Mucosa of descending colon (tissue), 3 donors: ENCODE results near the gene RAB1A. TPM values are rescaled to one million over a fixed set of nuclear protein-coding genes. Genes with fewer than 3 reads are reported as not detected.
A peak's percentile ranks its signal among the peaks of the same experiment; 100 is the strongest.
"Not testable (repeated sequence)": the region's sequence is repeated elsewhere in the genome, so short reads cannot be mapped to it uniquely, and the experiment has no call there.

Source experiments
- ATAC-seq: fragments of 200-7000 bp; cut with Tn5 transposase; one replicate; pipeline ENCODE4 v1.9.1; 2020; ENCODE audit warnings: mild to moderate bottlenecking, moderate library complexity
- DNase-seq, 3 donors: peaks; one replicate each; pipeline ENCODE4 v3.0.0-alpha.2; 2020
- H3K36me3 ChIP-seq: fragments of 200-600 bp; one replicate; pipeline ENCODE4 v1.8.0; 2021; ENCODE audit warnings: low read depth, mild to moderate bottlenecking
- H3K4me1 ChIP-seq: fragments of 200-600 bp; one replicate; pipeline ENCODE4 v1.8.0; 2021; ENCODE audit warnings: low read depth, mild to moderate bottlenecking
- H3K4me3 ChIP-seq: fragments of 200-600 bp; one replicate; pipeline ENCODE4 v1.8.0; 2021; ENCODE audit warnings: mild to moderate bottlenecking
- H3K9me3 ChIP-seq: fragments of 200-600 bp; one replicate; pipeline ENCODE4 v1.8.0; 2021; ENCODE audit warnings: mild to moderate bottlenecking
- intact Hi-C, 2 donors: fragments of 100-400 bp; cut with DNase I in 1 of 2; cut with micrococcal nuclease in 1 of 2; formaldehyde crosslinking; loops; one replicate each; pipeline versions ENCODE4 v1.11.0 to v1.11.1; 2022; cut with DNase I, micrococcal nuclease
- total RNA-seq, 3 donors: library from RNA; stranded (reverse); fragmentation: NEBNext Ultra II Directional in 2 of 3; extraction: Animal tissue kit (Norgen Biotek cat#: 25700) in 2 of 3; gene quantifications; one replicate each; pipeline versions ENCODE4 v1.2.1 to v1.2.4, GENCODE V29; 2021 to 2023
- TF ChIP-seq, protein P1 (sequence below): fragments of 200-600 bp; IDR thresholded peaks from one replicate; pipeline ENCODE4 v1.8.0; 2022; ENCODE audit warnings: antibody characterized with exemption, mild to moderate bottlenecking
- donor health status: DM: no; HTN: no; CAD: no; lungs with moderate emphysema.
- donor health status: DM: no; HTN: no; CAD: no.
- donor health status: DM: no; HTN: yes; CAD: no.

Gene RAB1A
- total RNA-seq, 3 donors from 2014 or later, result 144 to 165 (median 151) TPM

DNA sequence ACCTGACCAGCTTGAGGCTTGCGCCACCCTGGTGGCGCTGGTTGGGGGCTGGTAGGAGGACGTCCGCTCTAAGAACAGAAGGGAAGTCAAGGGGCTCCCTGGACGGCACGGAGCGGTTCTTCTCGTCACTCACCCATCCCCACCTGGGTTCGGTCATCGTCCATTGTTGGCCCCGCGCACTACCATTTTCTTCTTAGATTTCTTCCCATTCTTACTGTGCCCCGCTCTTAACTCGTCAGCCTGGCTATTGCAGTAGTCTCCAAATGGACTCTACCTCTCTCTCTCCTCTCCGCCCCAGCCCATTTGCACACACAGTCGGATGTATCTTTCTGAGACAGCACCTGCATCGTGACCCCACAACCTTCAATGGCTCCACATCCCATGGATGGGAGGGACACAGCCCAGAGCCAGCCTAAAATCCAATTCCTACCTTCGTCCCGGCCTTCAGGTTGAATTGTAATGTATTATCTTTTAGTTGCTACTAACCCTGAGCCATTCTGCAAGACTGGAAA, 814 bp upstream of the RAB1A start:
- TF ChIP-seq, protein P1, sequence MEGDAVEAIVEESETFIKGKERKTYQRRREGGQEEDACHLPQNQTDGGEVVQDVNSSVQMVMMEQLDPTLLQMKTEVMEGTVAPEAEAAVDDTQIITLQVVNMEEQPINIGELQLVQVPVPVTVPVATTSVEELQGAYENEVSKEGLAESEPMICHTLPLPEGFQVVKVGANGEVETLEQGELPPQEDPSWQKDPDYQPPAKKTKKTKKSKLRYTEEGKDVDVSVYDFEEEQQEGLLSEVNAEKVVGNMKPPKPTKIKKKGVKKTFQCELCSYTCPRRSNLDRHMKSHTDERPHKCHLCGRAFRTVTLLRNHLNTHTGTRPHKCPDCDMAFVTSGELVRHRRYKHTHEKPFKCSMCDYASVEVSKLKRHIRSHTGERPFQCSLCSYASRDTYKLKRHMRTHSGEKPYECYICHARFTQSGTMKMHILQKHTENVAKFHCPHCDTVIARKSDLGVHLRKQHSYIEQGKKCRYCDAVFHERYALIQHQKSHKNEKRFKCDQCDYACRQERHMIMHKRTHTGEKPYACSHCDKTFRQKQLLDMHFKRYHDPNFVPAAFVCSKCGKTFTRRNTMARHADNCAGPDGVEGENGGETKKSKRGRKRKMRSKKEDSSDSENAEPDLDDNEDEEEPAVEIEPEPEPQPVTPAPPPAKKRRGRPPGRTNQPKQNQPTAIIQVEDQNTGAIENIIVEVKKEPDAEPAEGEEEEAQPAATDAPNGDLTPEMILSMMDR, result no peak
- intact Hi-C loops, result no loop called here
- Histone ChIP-seq H3K36me3 (peaks cover 3% of the 10 kb centered on the region), H3K4me3 (peak overlapping the region; percentile 67), H3K4me1 (peaks cover 31% of the 10 kb centered on the region), H3K9me3 (no peaks in the 10 kb centered on the region)
- peak; percentile 57 for ATAC-seq
- no peak for DNase-seq

DNA sequence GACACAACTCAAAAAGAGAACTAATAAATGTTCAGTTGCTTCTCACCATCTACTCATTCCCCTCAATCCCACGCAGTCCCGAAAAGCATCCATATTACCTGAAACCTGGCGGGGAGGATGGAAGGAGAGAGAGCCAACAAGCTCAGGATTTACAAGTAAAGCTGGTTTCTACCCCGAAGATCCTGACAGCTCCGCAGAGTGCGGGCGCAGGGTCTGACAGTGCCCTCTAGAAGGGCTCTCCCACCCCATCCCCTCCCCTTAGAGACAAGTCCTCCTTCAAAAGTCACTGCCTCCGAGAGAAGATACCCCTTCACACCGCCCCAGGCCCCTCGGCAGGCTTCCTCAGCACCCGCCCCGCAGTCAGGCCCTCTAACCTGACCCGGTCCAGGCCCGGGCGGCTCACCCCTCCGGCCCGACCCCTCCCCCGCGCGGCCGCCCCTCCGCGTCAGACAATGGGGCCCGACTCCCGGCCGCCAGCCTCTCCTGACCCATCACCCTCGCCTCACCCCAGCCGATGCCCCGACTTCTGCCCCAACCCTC, 550 bp downstream of the RAB1A start:
- TF ChIP-seq, protein P1, result no peak
- ATAC-seq (peak; percentile 22), DNase-seq (peak in 2 of 3 donors; percentile 64 to 82)
- Histone ChIP-seq H3K4me1 (peaks cover 41% of the 10 kb centered on the region), H3K4me3 (peak overlapping the region; percentile 67), H3K9me3 (no peaks in the 10 kb centered on the region), H3K36me3 (peaks cover 3% of the 10 kb centered on the region)
- intact Hi-C loops, result no loop called here

DNA sequence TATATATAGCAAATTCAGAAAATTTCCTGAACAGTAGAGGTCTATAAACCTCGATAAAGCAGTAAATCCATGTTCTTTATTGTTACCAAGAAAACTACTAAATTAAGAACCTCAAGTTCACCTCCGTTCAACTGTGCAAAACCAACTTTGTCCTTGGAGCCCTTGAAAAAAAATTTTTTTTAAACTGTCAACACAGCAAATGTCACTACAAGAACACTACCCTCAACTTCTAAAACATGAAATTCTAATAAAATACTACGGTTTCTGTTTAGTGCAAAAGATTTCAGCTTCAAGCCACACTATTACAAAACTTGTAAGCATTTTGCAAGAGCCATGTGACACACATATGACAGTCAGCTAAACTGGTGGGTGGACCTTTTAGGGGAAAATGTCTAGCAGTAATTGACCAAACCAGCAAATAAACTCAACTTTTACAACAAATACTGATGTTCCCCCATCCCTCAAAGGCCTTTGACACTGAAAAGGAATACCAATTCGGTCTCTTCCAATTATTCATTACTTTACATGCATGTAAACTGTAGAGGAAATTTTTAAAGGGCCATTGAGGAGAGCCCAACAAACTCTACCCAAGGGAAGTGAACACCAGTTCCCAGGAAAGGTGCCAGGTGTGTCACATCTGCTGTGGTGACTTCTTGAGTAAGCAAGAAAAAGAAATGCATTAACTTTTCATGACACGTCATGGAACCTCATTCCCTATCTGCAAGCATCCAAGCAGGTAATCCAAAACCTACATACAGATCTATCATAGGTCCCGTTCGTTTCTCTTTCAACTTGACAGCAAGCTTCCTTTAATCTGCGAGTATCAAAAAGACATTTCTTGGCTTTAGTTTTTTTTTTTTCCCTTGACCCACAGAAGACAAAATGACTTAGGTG, 1.4 kb downstream of the RAB1A start:
- intact Hi-C loops, result no loop called here
- Histone ChIP-seq H3K36me3 (peaks cover 3% of the 10 kb centered on the region), H3K4me3 (peak overlapping the region; percentile 67), H3K9me3 (no peaks in the 10 kb centered on the region), H3K4me1 (peaks cover 49% of the 10 kb centered on the region)
- DNase-seq (peak in 1 of 3 donors; percentile 57), ATAC-seq (no peak)
- TF ChIP-seq, protein P1, result no peak

DNA sequence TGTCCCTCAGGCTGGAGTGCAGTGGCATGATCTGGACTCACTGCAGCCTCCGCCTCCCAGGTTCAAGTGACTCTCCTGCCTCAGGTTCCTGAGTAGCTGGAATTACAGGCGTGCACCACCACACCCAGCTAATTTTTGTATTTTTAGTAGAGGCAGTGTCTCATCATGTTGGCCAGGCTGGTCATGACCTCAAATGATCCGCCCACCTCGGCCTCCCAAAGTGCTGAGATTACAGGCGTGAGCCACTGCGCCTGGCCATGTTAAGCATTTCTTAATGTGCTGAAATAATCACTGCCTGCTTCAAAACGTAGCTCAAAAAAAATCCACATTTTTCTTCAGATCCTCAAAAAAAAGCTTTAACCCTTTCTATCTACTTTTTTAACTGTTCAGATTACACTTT, 4.4 kb downstream of the RAB1A start:
- H3K36me3 ChIP-seq, H3K4me3 ChIP-seq, intact Hi-C loops, ATAC-seq, H3K9me3 ChIP-seq: not testable (repeated sequence)
- DNase-seq, result peak; percentile 39 to 61 (median 44)
- H3K4me1 ChIP-seq, result peaks cover 59% of the 10 kb centered on the region

DNA sequence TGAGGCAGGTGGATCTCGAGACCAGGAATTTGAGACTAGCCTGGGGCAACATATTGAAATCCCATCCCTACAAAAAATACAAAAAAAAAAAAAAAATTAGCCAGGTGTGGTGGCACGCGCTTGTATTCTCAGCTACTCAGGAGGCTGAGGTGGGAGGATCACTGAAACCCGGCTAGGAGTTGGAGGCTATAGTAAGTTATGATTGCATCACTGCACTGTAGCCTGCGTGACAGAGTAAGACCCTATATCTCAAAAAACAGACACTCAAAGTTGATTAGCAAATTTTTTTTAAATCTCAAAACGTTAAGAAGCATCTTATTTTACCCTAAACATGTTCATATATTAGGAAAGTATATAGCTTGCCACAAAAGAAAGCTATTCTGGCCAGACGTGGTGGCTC, 7.6 kb downstream of the RAB1A start:
- ATAC-seq, result no peak
- no peak overlapping the region for H3K4me3 ChIP-seq
- H3K9me3 ChIP-seq, result no peaks in the 10 kb centered on the region
- peaks cover 64% of the 10 kb centered on the region for H3K4me1 ChIP-seq
- no peak for DNase-seq
- H3K36me3 ChIP-seq, result no peaks in the 10 kb centered on the region
- intact Hi-C loops, result no loop called here
- TF ChIP-seq, protein P1, result no peak
